PC-9 (cell line): Measurements from ENCODE around the gene SMIM7. TPM values are rescaled to one million over a fixed set of nuclear protein-coding genes. Genes with fewer than 3 reads are reported as not detected.

ENCODE experiments used
- BruUV-seq: library from RNA; stranded (reverse); fragments of 400-500 nt; replicated peaks from 2 replicates; lab custom pipeline; 2021; lab: Mats Ljungman, UMichigan
- CTCF ChIA-PET: fragments of 300-600 bp; sonication (Branson Sonifier 250); formaldehyde crosslinking; loops from one replicate; lab custom pipeline; 2022; ENCODE audit warnings: antibody characterized with exemption; lab: Charles Lee
- POLR2A ChIA-PET: fragments of 300-600 bp; sonication (Branson Sonifier 250); formaldehyde crosslinking; loops from one replicate; lab custom pipeline; 2022; ENCODE audit warnings: antibody characterized with exemption; ENCODE audit not compliant: unreplicated experiment; lab: Charles Lee
- DNase-seq, 2 experiments: peaks; one replicate each; pipeline versions ENCODE4 v3.0.0 to v3.0.0-alpha.2; 2015 to 2022; ENCODE audit warnings: mixed read lengths in 1 of 2
- H2AFZ ChIP-seq: fragments of 200-600 bp; sonication (generic); 2 replicates; pipeline ENCODE4 v1.8.1; 2017; ENCODE audit warnings: antibody characterized with exemption
- H3F3A ChIP-seq: fragments of 200-600 bp; sonication (generic); 2 replicates; pipeline ENCODE4 v1.8.1; 2017; ENCODE audit warnings: antibody characterized with exemption, mild to moderate bottlenecking, low read depth; ENCODE audit not compliant: insufficient read depth
- H3K27ac ChIP-seq: fragments of 200-600 bp; sonication (generic); 2 replicates; pipeline ENCODE4 v1.6.1; 2016; ENCODE audit warnings: mixed run types
- H3K27me3 ChIP-seq: fragments of 200-600 bp; sonication (generic); 2 replicates; pipeline ENCODE4 v1.6.1; 2016; ENCODE audit warnings: low read depth, mixed run types; ENCODE audit not compliant: insufficient read depth
- H3K36me3 ChIP-seq: fragments of 200-600 bp; sonication (generic); 2 replicates; pipeline ENCODE4 v1.6.1; 2016; ENCODE audit warnings: low read depth, mixed run types
- H3K4me1 ChIP-seq: fragments of 200-600 bp; sonication (generic); replicated peaks from 2 replicates; pipeline ENCODE4 v1.6.1; 2016; ENCODE audit warnings: mixed run types; ENCODE audit not compliant: insufficient read depth
- H3K4me2 ChIP-seq: fragments of 200-600 bp; sonication (generic); 2 replicates; pipeline ENCODE4 v1.6.1; 2017; ENCODE audit warnings: mixed run types
- H3K4me3 ChIP-seq: fragments of 200-600 bp; sonication (generic); 2 replicates; pipeline ENCODE4 v1.6.1; 2016; ENCODE audit warnings: mixed run types
- H3K79me2 ChIP-seq: fragments of 200-600 bp; sonication (generic); 2 replicates; pipeline ENCODE4 v1.6.1; 2017; ENCODE audit warnings: low read depth, mixed run types
- H3K9me2 ChIP-seq: fragments of 200-600 bp; sonication (generic); 2 replicates; pipeline ENCODE4 v1.8.1; 2017; ENCODE audit warnings: mild to moderate bottlenecking; ENCODE audit not compliant: insufficient read depth
- H3K9me3 ChIP-seq: fragments of 200-600 bp; sonication (generic); 2 replicates; pipeline ENCODE4 v1.8.1; 2016; ENCODE audit warnings: low read depth; ENCODE audit not compliant: insufficient read depth
- H4K20me1 ChIP-seq: fragments of 200-600 bp; sonication (generic); 2 replicates; pipeline ENCODE4 v1.8.1; 2017; ENCODE audit not compliant: insufficient read depth
- EZH2 ChIP-seq: fragments of 200-600 bp; sonication (generic); IDR thresholded peaks from 2 replicates; pipeline ENCODE4 v1.8.0; 2017; ENCODE audit warnings: antibody characterized with exemption, low read depth
- intact Hi-C: fragments of 100-400 bp; cut with micrococcal nuclease; formaldehyde crosslinking; loops from one replicate; pipeline ENCODE4 v1.10.0; 2022; ENCODE audit not compliant: unreplicated experiment
- total RNA-seq: library from RNA; stranded (reverse); gene quantifications from 2 replicates; pipeline ENCODE4 v1.2.3, GENCODE V29; 2021
- TF ChIP-seq, protein P1 (sequence below): fragments of 200-600 bp; sonication (generic); conservative IDR thresholded peaks from 2 replicates; pipeline ENCODE4 v1.6.1; 2017; ENCODE audit warnings: mixed run types, antibody characterized with exemption, mild to moderate bottlenecking, moderate library complexity

SMIM7 gene
- total RNA-seq, 1 experiment from 2014 or later = 72.9 TPM

DNA sequence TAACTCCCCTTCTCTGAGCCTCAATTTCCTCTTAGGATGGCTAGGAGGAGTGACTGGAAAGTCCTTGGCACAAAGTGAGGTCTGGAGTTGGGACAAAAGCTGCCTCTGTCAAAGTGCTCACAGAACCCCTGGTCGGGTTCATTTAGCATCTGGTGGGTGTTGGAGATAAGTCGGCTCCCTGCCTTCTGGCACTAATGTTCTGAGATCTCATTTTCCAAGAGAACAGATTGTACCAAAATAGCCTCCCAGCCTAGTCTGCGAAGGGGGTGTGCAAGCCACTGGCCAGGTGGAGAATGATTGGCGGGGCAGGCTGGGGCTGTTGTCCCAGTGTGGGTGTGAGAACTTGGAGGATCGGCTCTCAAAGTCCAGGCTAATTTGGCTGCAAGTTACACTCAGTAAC is 39.0 kb upstream of the SMIM7 start:
- BruUV-seq = no TSS peak

GRCh38 chr19:16688084-16688483 is 28.1 kb upstream of the SMIM7 start:
- Histone ChIP-seq H2AFZ (no peak overlapping the region), H3K9me3 (no peaks in the 10 kb centered on the region), H3K4me1 (peaks cover 14% of the 10 kb centered on the region), H3K4me2 (no peak overlapping the region), H3F3A (peaks cover 16% of the 10 kb centered on the region; the same call in 1 of the 2 replicates), H3K4me3 (no peak overlapping the region), H3K9me2 (no peaks in the 10 kb centered on the region), H3K79me2 (no peaks in the 10 kb centered on the region), H3K27ac (no peak overlapping the region), H3K36me3 (no peaks in the 10 kb centered on the region), H3K27me3 (no peaks in the 10 kb centered on the region), H4K20me1 (no peaks in the 10 kb centered on the region)
- CTCF ChIA-PET = interaction anchor here (0.6 to 0.7 kb wide), 3 partner anchors 14 to 760 kb away, joined by 3 to 4 read pairs (median 4); no protein-coding TSS in a partner anchor
- no peak for DNase-seq
- no TSS peak for BruUV-seq
- TF ChIP-seq, protein P1, sequence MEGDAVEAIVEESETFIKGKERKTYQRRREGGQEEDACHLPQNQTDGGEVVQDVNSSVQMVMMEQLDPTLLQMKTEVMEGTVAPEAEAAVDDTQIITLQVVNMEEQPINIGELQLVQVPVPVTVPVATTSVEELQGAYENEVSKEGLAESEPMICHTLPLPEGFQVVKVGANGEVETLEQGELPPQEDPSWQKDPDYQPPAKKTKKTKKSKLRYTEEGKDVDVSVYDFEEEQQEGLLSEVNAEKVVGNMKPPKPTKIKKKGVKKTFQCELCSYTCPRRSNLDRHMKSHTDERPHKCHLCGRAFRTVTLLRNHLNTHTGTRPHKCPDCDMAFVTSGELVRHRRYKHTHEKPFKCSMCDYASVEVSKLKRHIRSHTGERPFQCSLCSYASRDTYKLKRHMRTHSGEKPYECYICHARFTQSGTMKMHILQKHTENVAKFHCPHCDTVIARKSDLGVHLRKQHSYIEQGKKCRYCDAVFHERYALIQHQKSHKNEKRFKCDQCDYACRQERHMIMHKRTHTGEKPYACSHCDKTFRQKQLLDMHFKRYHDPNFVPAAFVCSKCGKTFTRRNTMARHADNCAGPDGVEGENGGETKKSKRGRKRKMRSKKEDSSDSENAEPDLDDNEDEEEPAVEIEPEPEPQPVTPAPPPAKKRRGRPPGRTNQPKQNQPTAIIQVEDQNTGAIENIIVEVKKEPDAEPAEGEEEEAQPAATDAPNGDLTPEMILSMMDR = no peak
- TF ChIP-seq EZH2 = no peak
- POLR2A ChIA-PET = interaction anchor here (0.6 kb wide), 1 partner anchor 11 kb away, joined by 4 read pairs; no protein-coding TSS in a partner anchor
- intact Hi-C loops = no loop called here

More for the DNA sequence above, 39.0 kb upstream of the SMIM7 start:
- Histone ChIP-seq H3K36me3 (no peaks in the 10 kb centered on the region), H3K27me3 (no peaks in the 10 kb centered on the region), H3K4me3 (no peak overlapping the region), H3K27ac (no peak overlapping the region), H4K20me1 (no peaks in the 10 kb centered on the region), H3K9me3 (no peaks in the 10 kb centered on the region), H3K9me2 (no peaks in the 10 kb centered on the region), H2AFZ (no peak overlapping the region), H3F3A (0 out of 2 replicates have a peak, but pooled peaks cover 8% of the 10 kb centered on the region), H3K4me1 (0 out of 2 replicates have a peak, but pooled peaks cover 3% of the 10 kb centered on the region), H3K79me2 (no peaks in the 10 kb centered on the region), H3K4me2 (no peak overlapping the region)
- no peak for DNase-seq
- intact Hi-C loops = no loop called here
- TF ChIP-seq EZH2 = no peak
- TF ChIP-seq, protein P1 = no peak
- ChIA-PET CTCF (no interaction called here), POLR2A (no interaction called here)

GRCh38 chr19:16684216-16684615 is 24.3 kb upstream of the SMIM7 start:
- Histone ChIP-seq H4K20me1 (no peaks in the 10 kb centered on the region), H3K9me3 (no peaks in the 10 kb centered on the region), H3K27ac (peak overlapping the region; percentile 60), H3K4me2 (no peak overlapping the region), H3K4me3 (no peak overlapping the region), H3K79me2 (no peaks in the 10 kb centered on the region), H3K36me3 (no peaks in the 10 kb centered on the region), H3K27me3 (no peaks in the 10 kb centered on the region), H3F3A (peaks cover 16% of the 10 kb centered on the region; the same call in 1 of the 2 replicates), H3K9me2 (no peaks in the 10 kb centered on the region), H2AFZ (no peak overlapping the region), H3K4me1 (peaks cover 14% of the 10 kb centered on the region)
- ChIA-PET CTCF (interaction anchor here (0.7 kb wide), 1 partner anchor 141 kb away, joined by 3 read pairs; no protein-coding TSS in a partner anchor), POLR2A (no interaction called here)
- no TSS peak for BruUV-seq
- intact Hi-C loops = no loop called here
- TF ChIP-seq, protein P1 = no peak
- no peak for TF ChIP-seq EZH2
- no peak for DNase-seq
